MCF 10A (cell line): Measurements from ENCODE around the gene PAIP1. TPM values are rescaled to one million over a fixed set of nuclear protein-coding genes. Genes with fewer than 3 reads are reported as not detected.
"Not testable (repeated sequence)": the region's sequence is repeated elsewhere in the genome, so short reads cannot be mapped to it uniquely, and the experiment has no call there.

Experiments used
- BruUV-seq: library from RNA; stranded (reverse); fragments of 400-500 nt; replicated peaks from 2 replicates; lab custom pipeline; 2021; lab: Mats Ljungman, UMichigan
- CTCF ChIA-PET: fragments of 300-600 bp; sonication (Branson Sonifier 250); formaldehyde crosslinking; extraction: SDS; loops from one replicate; lab custom pipeline; 2021; ENCODE audit warnings: antibody characterized with exemption, inconsistent platforms; lab: Yijun Ruan, JAX
- POLR2A ChIA-PET: fragments of 300-600, 350-650 bp; sonication (Branson Sonifier 250); formaldehyde crosslinking; extraction: SDS; loops from one replicate; lab custom pipeline; 2020; ENCODE audit warnings: antibody characterized with exemption, inconsistent platforms; lab: Yijun Ruan, JAX
- DNase-seq: peaks from one replicate; pipeline ENCODE4 v3.0.0-alpha.2; 2018; ENCODE audit not compliant: unreplicated experiment
- H3K27ac Mint-ChIP-seq: one replicate; pipeline ENCODE4 v1.8.0; 2022; ENCODE audit warnings: mild to moderate bottlenecking, low read depth, mixed read lengths; ENCODE audit not compliant: unreplicated experiment
- H3K27me3 Mint-ChIP-seq: one replicate; pipeline ENCODE4 v1.8.0; 2022; ENCODE audit warnings: mixed read lengths; ENCODE audit not compliant: insufficient read depth, unreplicated experiment
- H3K36me3 Mint-ChIP-seq: one replicate; pipeline ENCODE4 v1.8.0; 2022; ENCODE audit warnings: mild to moderate bottlenecking, moderate library complexity, mixed read lengths; ENCODE audit not compliant: insufficient read depth, unreplicated experiment
- H3K4me1 Mint-ChIP-seq: one replicate; pipeline ENCODE4 v1.8.0; 2022; ENCODE audit warnings: mixed read lengths; ENCODE audit not compliant: insufficient read depth, unreplicated experiment
- H3K4me3 Mint-ChIP-seq: one replicate; pipeline ENCODE4 v1.8.0; 2022; ENCODE audit warnings: mild to moderate bottlenecking, moderate library complexity, mixed read lengths; ENCODE audit not compliant: unreplicated experiment
- H3K9me3 Mint-ChIP-seq: one replicate; pipeline ENCODE4 v1.8.0; 2022; ENCODE audit warnings: mixed read lengths; ENCODE audit not compliant: unreplicated experiment
- CTCF ChIP-seq: fragments of 200-600 bp; IDR thresholded peaks from one replicate; pipeline ENCODE4 v1.8.0; 2022; ENCODE audit warnings: antibody characterized with exemption, mild to moderate bottlenecking; ENCODE audit not compliant: unreplicated experiment
- intact Hi-C: fragments of 100-400 bp; cut with micrococcal nuclease; formaldehyde crosslinking; loops from 2 replicates; pipeline ENCODE4 v1.14.1; 2022
- total RNA-seq: library from RNA; stranded (reverse); gene quantifications from 2 replicates; pipeline ENCODE4 v1.2.3, GENCODE V29; 2022

PAIP1 gene
- total RNA-seq, 1 experiment from 2014 or later, result 105 TPM

DNA sequence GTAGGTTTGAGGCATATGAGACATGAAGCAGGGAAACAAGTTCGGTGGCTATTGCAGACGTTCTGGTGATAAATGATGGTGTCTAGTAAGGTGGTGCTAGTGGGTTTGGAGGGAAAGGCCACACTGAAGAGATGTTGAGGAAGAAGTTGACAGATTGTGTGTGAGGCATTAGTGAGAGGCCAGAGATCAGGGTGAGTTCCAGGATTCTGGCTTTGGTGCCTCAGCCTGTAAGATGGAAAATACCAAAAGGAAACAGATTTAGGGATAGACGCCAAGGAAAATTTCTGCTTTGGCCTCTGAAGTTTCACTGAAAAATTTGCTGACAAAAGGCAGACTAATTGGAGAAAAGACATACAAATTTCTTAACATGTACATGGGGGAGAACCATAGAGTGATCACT lies 6.4 kb upstream of the PAIP1 start:
- no TSS peak for BruUV-seq
- Mint-ChIP-seq H3K36me3 (no peaks in the 10 kb centered on the region), H3K4me1 (no peaks in the 10 kb centered on the region), H3K4me3 (no peak overlapping the region), H3K27me3 (no peaks in the 10 kb centered on the region), H3K27ac (no peak overlapping the region), H3K9me3 (no peaks in the 10 kb centered on the region)
- intact Hi-C loops, result no loop called here
- CTCF ChIA-PET, result no interaction called here
- TF ChIP-seq CTCF, result no peak
- POLR2A ChIA-PET, result no interaction called here
- DNase-seq, result no peak

DNA sequence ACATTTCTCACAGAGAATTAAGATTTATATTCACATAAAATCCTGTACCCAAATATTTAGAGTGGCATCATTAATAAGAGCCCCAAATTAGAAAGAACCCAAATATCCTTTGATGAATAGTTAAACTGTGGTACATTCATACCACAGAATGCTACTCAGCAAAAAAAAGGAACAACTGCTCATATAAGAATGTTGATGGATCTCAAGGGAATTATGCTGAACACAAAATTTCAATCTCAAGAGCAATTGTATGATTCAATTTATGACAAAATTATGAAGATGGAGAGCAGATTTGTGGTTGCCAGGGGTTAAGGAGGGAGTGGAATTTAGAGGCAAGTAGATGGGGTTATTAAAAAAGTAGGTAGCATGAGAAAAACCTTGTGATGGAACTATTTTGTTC lies 4.5 kb upstream of the PAIP1 start:
- POLR2A ChIA-PET, result no interaction called here
- no peaks in the 10 kb centered on the region for H3K9me3 Mint-ChIP-seq
- no TSS peak for BruUV-seq
- no peak overlapping the region for H3K4me3 Mint-ChIP-seq
- CTCF ChIA-PET, result no interaction called here
- H3K4me1 Mint-ChIP-seq, result peaks cover 6% of the 10 kb centered on the region
- DNase-seq, result no peak
- no peak for TF ChIP-seq CTCF
- no peak overlapping the region for H3K27ac Mint-ChIP-seq
- H3K27me3 Mint-ChIP-seq, result no peaks in the 10 kb centered on the region
- no peaks in the 10 kb centered on the region for H3K36me3 Mint-ChIP-seq
- intact Hi-C loops, result no loop called here

DNA sequence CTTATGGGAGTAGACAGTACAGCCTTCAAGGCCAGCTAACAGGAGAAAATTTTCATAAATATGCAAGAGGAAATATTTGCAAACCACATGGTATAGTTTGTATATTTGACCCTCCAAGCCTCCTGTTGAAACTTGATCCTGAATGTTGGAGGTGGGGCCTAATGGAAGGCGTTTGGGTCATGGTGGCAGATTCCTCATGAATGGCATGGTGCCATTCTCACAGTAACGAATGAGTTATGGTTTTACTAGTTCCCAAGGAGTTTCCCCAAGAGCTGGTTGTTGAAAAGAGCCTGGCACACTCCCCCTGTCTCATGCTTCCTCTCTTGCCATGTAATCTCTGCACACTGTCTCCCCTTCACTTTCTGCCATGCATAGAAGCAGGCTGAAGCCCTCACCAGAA lies 3.3 kb upstream of the PAIP1 start:
- no peaks in the 10 kb centered on the region for H3K27me3 Mint-ChIP-seq
- ChIA-PET POLR2A (no interaction called here), CTCF (interaction anchor here (0.6 to 1.0 kb wide), 3 partner anchors 43 to 77 kb away, joined by 3 to 5 read pairs (median 4); partner anchors contain the start of gene NNT)
- BruUV-seq, result no TSS peak
- peaks cover 6% of the 10 kb centered on the region for H3K4me1 Mint-ChIP-seq
- H3K4me3 Mint-ChIP-seq, result no peak overlapping the region
- H3K9me3 Mint-ChIP-seq, result no peaks in the 10 kb centered on the region
- H3K36me3 Mint-ChIP-seq, result no peaks in the 10 kb centered on the region
- DNase-seq, result peak; percentile 50
- no peak overlapping the region for H3K27ac Mint-ChIP-seq
- no peak for TF ChIP-seq CTCF
- intact Hi-C loops, result no loop called here

DNA sequence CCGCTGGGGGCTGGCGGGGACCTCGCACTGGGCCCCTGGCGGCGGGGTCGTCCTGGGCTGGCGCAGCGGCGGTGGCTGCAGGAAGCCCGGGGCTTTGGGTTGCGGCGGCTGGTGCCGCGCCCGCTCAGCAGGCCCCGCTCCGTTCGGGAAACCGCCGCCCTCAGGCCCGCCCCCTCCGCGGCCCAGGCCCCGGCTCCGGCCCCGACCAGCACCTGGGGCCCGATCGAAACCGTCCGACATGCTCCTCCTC lies 345 bp downstream of the PAIP1 start:
- not testable (repeated sequence) for H3K27me3 Mint-ChIP-seq, H3K9me3 Mint-ChIP-seq, H3K4me3 Mint-ChIP-seq, DNase-seq, BruUV-seq, H3K36me3 Mint-ChIP-seq, H3K4me1 Mint-ChIP-seq
- intact Hi-C loops, result loop anchor here (1.0 to 2.0 kb wide), 3 partner anchors 41 to 156 kb away; partner anchors contain the start of genes C5orf34 and NNT
- ChIA-PET CTCF (interaction anchor here (0.6 to 3.0 kb wide), 5 partner anchors 14 to 75 kb away, joined by 3 to 16 read pairs (median 3); partner anchors contain the start of gene NNT), POLR2A (interaction anchor here (0.7 to 4.8 kb wide), 8 partner anchors 13 to 86 kb away, joined by 3 to 67 read pairs (median 8); partner anchors contain the start of genes C5orf34, NNT and TMEM267)
- H3K27ac Mint-ChIP-seq, result peak overlapping the region; percentile 84
